GM23248 (cell line): ENCODE measurements around the gene P2RY12. TPM values are rescaled to one million over a fixed set of nuclear protein-coding genes. Genes with fewer than 3 reads are reported as not detected.

Experiments used
- DNase-seq: peaks from one replicate; pipeline ENCODE4 v3.0.0-alpha.2; 2015
- H2AFZ ChIP-seq: fragments of 200-600 bp; sonication (generic); 2 replicates; pipeline ENCODE4 v1.6.1; 2016; ENCODE audit warnings: antibody characterized with exemption
- H3F3A ChIP-seq: fragments of 200-600 bp; sonication (generic); 2 replicates; pipeline ENCODE4 v1.6.1; 2016; ENCODE audit warnings: mild to moderate bottlenecking, antibody characterized with exemption, mixed run types; ENCODE audit not compliant: insufficient read depth
- H3K27ac ChIP-seq: fragments of 200-600 bp; sonication (generic); 2 replicates; pipeline ENCODE4 v1.5.1; 2016; ENCODE audit warnings: mild to moderate bottlenecking
- H3K27me3 ChIP-seq: fragments of 200-600 bp; sonication (generic); replicated peaks from 2 replicates; pipeline ENCODE4 v1.6.1; 2016; ENCODE audit warnings: mild to moderate bottlenecking; ENCODE audit not compliant: insufficient read depth
- H3K36me3 ChIP-seq: fragments of 200-600 bp; sonication (generic); 2 replicates; pipeline ENCODE4 v1.6.1; 2016; ENCODE audit warnings: low read depth, mild to moderate bottlenecking
- H3K4me1 ChIP-seq: fragments of 200-600 bp; sonication (generic); 2 replicates; pipeline ENCODE4 v1.6.1; 2016; ENCODE audit warnings: mild to moderate bottlenecking; ENCODE audit not compliant: insufficient read depth
- H3K4me2 ChIP-seq: fragments of 200-600 bp; sonication (generic); one replicate; pipeline ENCODE4 v1.6.1; 2016; ENCODE audit warnings: mild to moderate bottlenecking; ENCODE audit not compliant: unreplicated experiment
- H3K4me3 ChIP-seq: fragments of 200-600 bp; sonication (generic); 2 replicates; pipeline ENCODE4 v1.5.1; 2016; ENCODE audit warnings: mild to moderate bottlenecking
- H3K79me2 ChIP-seq: fragments of 200-600 bp; sonication (generic); 2 replicates; pipeline ENCODE4 v1.6.1; 2016; ENCODE audit warnings: mild to moderate bottlenecking; ENCODE audit not compliant: insufficient read depth
- H3K9ac ChIP-seq: fragments of 200-600 bp; sonication (generic); 2 replicates; pipeline ENCODE4 v1.6.1; 2016; ENCODE audit warnings: mild to moderate bottlenecking
- H3K9me2 ChIP-seq: fragments of 200-600 bp; sonication (generic); 2 replicates; pipeline ENCODE4 v1.6.1; 2016; ENCODE audit warnings: mixed run types, mild to moderate bottlenecking, moderate library complexity; ENCODE audit not compliant: insufficient read depth
- H3K9me3 ChIP-seq: fragments of 200-600 bp; sonication (generic); one replicate; pipeline ENCODE4 v1.6.1; 2017; ENCODE audit warnings: low read depth
- H4K20me1 ChIP-seq: fragments of 200-600 bp; sonication (generic); 2 replicates; pipeline ENCODE4 v1.6.0; 2016; ENCODE audit not compliant: insufficient read depth
- EZH2 ChIP-seq: fragments of 200-600 bp; sonication (generic); IDR thresholded peaks from 2 replicates; pipeline ENCODE4 v1.6.1; 2018; ENCODE audit warnings: antibody characterized with exemption, mild to moderate bottlenecking; ENCODE audit not compliant: insufficient read depth, poor library complexity, severe bottlenecking
- EZH2phosphoT487 ChIP-seq: fragments of 200-600 bp; sonication (generic); IDR thresholded peaks from 2 replicates; pipeline ENCODE4 v1.6.1; 2018; ENCODE audit warnings: antibody characterized with exemption, moderate library complexity, mild to moderate bottlenecking, low read depth; ENCODE audit not compliant: insufficient read depth
- WGBS, 2 experiments: methylation state at CpG; one replicate each; pipeline ENCODE4 v1.1.6; 2015 to 2017; ENCODE audit warnings: low lambda C conversion rate in 2 of 2, low coverage in 1 of 2; ENCODE audit errors: missing lambda C conversion rate in 2 of 2; 5-methylcytosine and 5-hydroxymethylcytosine counted together
- in situ Hi-C: fragments of 300-500 bp; cut with MboI; formaldehyde crosslinking; loops from 2 replicates; pipeline ENCODE4 v1.15.0; 2020
- polyA plus RNA-seq: library from polyadenylated mRNA; unstranded; fragments of >200 nt; fragmentation: Nextera tagmentation; extraction: Ambion mirVana; gene quantifications from 2 replicates; pipeline ENCODE4 v1.2.1, GENCODE V29; 2016
- total RNA-seq: library from RNA; depleted of rRNA; stranded (reverse); fragments of >200 nt; shearing (Covaris generic); gene quantifications from 2 replicates; pipeline ENCODE4 v1.2.3, GENCODE V29; 2014

The P2RY12 gene
- total and polyA plus RNA-seq, 2 experiments from 2014 or later, result not detected

DNA sequence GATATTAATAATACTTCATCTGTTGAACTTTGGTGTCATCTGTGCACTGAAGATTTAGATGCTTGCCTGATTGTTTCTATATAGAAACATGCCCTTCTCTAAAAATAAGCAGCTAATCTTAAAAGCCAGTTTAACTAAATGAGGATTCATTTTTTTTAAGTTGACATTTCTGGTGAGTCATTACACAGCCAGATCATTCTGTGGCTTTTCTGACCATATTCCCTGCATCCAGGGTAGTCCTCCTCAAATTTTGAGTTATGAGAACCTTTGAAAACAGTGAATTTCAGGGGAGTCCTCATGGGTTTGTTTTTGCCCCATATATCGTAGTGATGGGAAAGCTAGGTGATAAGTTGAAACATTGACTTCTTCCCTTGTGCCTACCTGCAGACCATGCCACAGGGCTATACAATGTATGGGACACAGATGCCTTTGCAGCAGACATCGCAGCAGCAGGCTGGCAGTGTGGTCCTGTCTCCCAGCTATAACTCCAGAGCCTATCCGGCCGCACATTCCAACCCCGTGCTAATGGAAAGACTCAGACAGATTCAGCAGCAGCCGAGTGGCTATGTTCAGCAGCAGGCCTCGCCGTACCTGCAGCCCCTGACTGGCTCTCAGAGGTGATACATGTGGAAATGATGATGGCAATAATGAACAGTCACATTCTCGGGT, 26.5 kb upstream of the P2RY12 start:
- Histone ChIP-seq H3K27ac (no peak overlapping the region), H3K4me2 (peak overlapping the region; percentile 49)

DNA sequence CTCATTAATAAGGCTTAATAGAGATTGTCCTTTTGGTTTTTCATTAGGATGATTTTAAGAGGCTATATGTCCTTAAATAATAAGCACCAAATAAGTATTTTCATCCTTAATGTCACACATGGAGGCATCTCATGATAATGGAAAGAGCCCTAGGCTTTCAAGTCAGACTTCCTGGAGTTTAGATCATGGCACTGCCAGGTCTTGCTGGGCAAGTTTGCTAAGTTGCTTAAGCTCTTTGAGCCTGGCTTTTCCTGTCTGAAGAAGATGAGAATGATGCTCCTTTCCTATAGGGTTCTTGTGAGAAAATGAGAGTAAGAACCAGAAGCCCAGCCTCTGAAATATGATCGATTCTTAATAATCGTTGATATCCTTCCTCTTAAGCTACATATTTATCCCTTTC, 23.4 kb upstream of the P2RY12 start:
- no peak overlapping the region for H3K27ac ChIP-seq
- H3K4me2 ChIP-seq, result no peak overlapping the region
- TF ChIP-seq EZH2 (no peak), EZH2phosphoT487 (no peak)
- H3K27me3 ChIP-seq, result no peaks in the 10 kb centered on the region
- no peak overlapping the region for H3K9ac ChIP-seq
- H3K9me3 ChIP-seq, result no peaks in the 10 kb centered on the region
- in situ Hi-C loops, result no loop called here
- no peaks in the 10 kb centered on the region; the same call in 1 of the 2 replicates for H3K9me2 ChIP-seq
- H3K4me1 ChIP-seq, result peaks cover 36% of the 10 kb centered on the region
- H3F3A ChIP-seq, result peaks cover 26% of the 10 kb centered on the region
- H4K20me1 ChIP-seq, result no peaks in the 10 kb centered on the region
- DNase-seq, result no peak
- no peak overlapping the region for H3K4me3 ChIP-seq
- no peaks in the 10 kb centered on the region for H3K79me2 ChIP-seq
- H3K36me3 ChIP-seq, result no peaks in the 10 kb centered on the region
- H2AFZ ChIP-seq, result no peak overlapping the region
- 99 to 100% methylated on average over 2 of the region's 2 CpGs for WGBS, 2 experiments

More for the DNA sequence above, 26.5 kb upstream of the P2RY12 start:
- DNase-seq, result peak; percentile 63
- peaks cover 13% of the 10 kb centered on the region for H3K4me1 ChIP-seq
- H3K9ac ChIP-seq, result no peak overlapping the region
- H3K79me2 ChIP-seq, result no peaks in the 10 kb centered on the region
- TF ChIP-seq EZH2 (no peak), EZH2phosphoT487 (no peak)
- H4K20me1 ChIP-seq, result no peaks in the 10 kb centered on the region
- H3K9me3 ChIP-seq, result no peaks in the 10 kb centered on the region
- no peaks in the 10 kb centered on the region for H3K27me3 ChIP-seq
- H2AFZ ChIP-seq, result no peak overlapping the region
- in situ Hi-C loops, result no loop called here
- no peaks in the 10 kb centered on the region for H3K36me3 ChIP-seq
- no peak overlapping the region for H3K4me3 ChIP-seq
- no peaks in the 10 kb centered on the region; the same call in 1 of the 2 replicates for H3K9me2 ChIP-seq
- WGBS, 2 experiments, result 78% methylated on average over 9 of the region's 9 CpGs
- 0 out of 2 replicates have a peak, but pooled peaks cover 8% of the 10 kb centered on the region for H3F3A ChIP-seq

DNA sequence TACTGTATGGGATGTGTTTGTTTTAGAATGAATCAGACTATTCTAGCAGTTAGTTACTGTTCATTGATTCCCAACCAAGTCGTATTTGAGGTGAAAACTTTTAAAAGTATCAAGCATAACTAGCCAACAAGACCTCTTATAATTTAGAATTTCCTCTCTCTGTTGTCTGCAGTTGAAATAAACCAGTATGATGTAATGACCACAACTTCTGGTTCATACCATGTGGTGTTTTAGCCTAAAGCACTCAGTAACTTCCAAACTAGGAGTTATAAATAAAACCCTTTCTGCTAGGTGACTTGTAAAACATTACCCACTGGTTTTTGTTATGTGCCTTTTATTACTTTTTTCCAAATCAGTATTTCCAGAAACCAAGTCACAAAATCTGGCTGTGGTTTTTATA, 19.8 kb upstream of the P2RY12 start:
- peak; percentile 68 for DNase-seq
- Histone ChIP-seq H3K27me3 (no peaks in the 10 kb centered on the region), H4K20me1 (no peaks in the 10 kb centered on the region), H3K4me2 (peak overlapping the region; percentile 64), H2AFZ (peak overlapping the region; percentile 8; the same call in 1 of the 2 replicates), H3K4me1 (peaks cover 29% of the 10 kb centered on the region), H3K9me3 (no peaks in the 10 kb centered on the region), H3F3A (peaks cover 18% of the 10 kb centered on the region), H3K36me3 (no peaks in the 10 kb centered on the region), H3K9ac (no peak overlapping the region), H3K9me2 (no peaks in the 10 kb centered on the region; the same call in 1 of the 2 replicates), H3K79me2 (no peaks in the 10 kb centered on the region), H3K27ac (peak overlapping the region; percentile 51), H3K4me3 (no peak overlapping the region)
- TF ChIP-seq EZH2phosphoT487 (no peak), EZH2 (no peak)
- in situ Hi-C loops, result no loop called here
- 0 to 8% methylated on average over 1 of the region's 1 CpG for WGBS, 2 experiments

DNA sequence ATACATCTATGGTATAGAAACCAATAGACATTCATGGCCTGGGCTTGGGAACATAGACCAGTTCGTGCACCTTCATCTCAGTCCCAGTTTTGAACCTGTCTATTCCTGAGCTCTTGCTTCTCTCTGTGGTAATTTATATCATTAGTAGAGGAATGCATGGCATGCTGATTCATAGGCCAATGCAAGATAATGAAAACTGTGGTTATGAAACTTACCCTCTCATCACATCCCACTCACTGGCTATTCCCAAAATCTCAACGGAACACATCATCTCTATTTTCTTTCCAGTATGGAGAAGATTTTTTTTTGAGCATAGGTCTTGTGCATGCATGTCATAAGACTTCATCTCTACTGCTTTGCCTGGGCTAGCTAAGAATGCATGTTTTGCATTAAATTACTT, 18.7 kb upstream of the P2RY12 start:
- Histone ChIP-seq H3K36me3 (no peaks in the 10 kb centered on the region), H3K27me3 (no peaks in the 10 kb centered on the region), H3K9ac (no peak overlapping the region), H3K4me3 (peak overlapping the region; percentile 11; the same call in 1 of the 2 replicates), H3K9me3 (no peaks in the 10 kb centered on the region), H2AFZ (no peak overlapping the region), H3K79me2 (no peaks in the 10 kb centered on the region), H3K9me2 (no peaks in the 10 kb centered on the region; the same call in 1 of the 2 replicates), H4K20me1 (no peaks in the 10 kb centered on the region), H3K4me2 (peak overlapping the region; percentile 64), H3K4me1 (peaks cover 29% of the 10 kb centered on the region), H3K27ac (peak overlapping the region; percentile 51), H3F3A (peaks cover 18% of the 10 kb centered on the region)
- in situ Hi-C loops, result no loop called here
- TF ChIP-seq EZH2phosphoT487 (0 out of 2 replicates have a peak, but pooled peaks have one; percentile 54), EZH2 (no peak)
- 17 to 20% methylated on average over 2 of the region's 2 CpGs for WGBS, 2 experiments
- peak; percentile 83 for DNase-seq

DNA sequence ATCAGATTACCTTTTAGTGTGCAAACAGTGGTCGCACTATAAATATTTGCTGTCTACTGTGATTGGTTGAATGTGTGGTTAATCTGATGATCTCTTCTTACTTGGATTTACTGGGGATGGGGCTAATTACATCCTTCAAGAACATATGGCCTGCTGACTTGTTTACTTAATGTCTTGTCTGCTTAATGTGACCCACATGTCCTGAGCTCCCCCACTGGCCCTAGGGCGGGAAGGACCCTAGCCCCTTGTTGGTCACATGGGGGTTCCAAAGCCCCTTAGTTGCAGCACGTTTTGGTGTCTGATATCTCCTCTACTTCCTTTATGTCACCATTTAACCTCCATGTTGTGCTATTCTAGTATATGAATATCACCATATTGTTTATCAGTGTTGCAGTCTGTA, 17.8 kb upstream of the P2RY12 start:
- H2AFZ ChIP-seq, result no peak overlapping the region
- H3K79me2 ChIP-seq, result no peaks in the 10 kb centered on the region
- no peak overlapping the region for H3K27ac ChIP-seq
- TF ChIP-seq EZH2phosphoT487, result no peak
- TF ChIP-seq EZH2, result no peak
- 78 to 83% methylated on average over 3 of the region's 3 CpGs for WGBS, 2 experiments
- H3K36me3 ChIP-seq, result no peaks in the 10 kb centered on the region
- H3K9ac ChIP-seq, result no peak overlapping the region
- peaks cover 29% of the 10 kb centered on the region for H3K4me1 ChIP-seq
- no peaks in the 10 kb centered on the region for H3K9me2 ChIP-seq
- DNase-seq, result no peak
- peaks cover 18% of the 10 kb centered on the region for H3F3A ChIP-seq
- no peak overlapping the region for H3K4me3 ChIP-seq
- H3K4me2 ChIP-seq, result no peak overlapping the region
- no peaks in the 10 kb centered on the region for H3K27me3 ChIP-seq
- no peaks in the 10 kb centered on the region for H4K20me1 ChIP-seq
- no peaks in the 10 kb centered on the region for H3K9me3 ChIP-seq
- in situ Hi-C loops, result no loop called here
